GM10847 (cell line): ENCODE results near the gene GASK1B.

Source experiments
- POLR2A ChIP-seq: IDR thresholded peaks from 2 replicates; pipeline ENCODE4 v1.6.1; 2011; ENCODE audit not compliant: insufficient read length; ENCODE audit errors: extremely low read depth

Gene GASK1B

GRCh38 chr4:158172261-158173258 lies at the start of gene GASK1B:
Gene GASK1B (minus strand): TSS chr4:158173025. CDS start chr4:158171375, 1,650 bp downstream.
- no peak for TF ChIP-seq POLR2A

GRCh38 chr4:158219623-158220022 lies 46.8 kb upstream of the GASK1B start:
- no peak for TF ChIP-seq POLR2A

DNA sequence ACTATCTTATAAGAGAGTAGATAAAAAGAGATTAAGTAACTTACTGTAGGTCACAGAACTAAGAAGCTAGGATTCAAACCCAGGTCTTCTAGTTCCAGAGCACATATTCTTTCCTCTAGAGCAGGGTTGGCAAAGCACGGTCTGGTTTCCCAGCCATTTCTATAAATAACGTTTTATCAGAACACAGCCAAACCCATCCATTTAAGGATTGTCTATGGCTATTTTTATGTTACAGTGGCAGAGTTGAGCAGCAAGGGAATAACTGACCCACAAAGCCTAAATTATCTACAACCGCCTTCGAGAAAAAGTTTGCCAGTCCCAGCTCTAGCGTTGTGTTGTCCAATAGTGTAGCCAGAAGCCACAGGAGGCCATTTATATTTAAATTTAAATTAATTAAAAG lies 44.9 kb upstream of the GASK1B start:
- TF ChIP-seq POLR2A: no peak

DNA sequence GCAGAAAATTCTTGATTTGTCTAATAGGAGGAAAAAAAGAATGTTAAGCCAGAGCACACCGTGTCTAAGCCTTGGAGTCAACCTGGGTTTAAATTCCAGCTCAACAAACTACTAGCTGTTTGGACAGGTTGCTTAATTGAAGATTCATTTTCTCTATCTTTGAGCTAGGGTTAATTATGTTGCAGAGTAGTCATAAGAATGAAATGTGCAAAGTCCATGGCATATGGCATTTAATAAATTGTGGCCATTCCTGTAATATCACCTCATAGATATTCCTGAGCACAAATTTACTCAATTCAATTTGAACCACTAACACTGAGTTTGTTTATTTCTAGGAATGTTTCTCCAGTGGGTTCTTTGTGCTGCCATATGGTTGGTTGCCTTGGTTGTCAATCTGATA lies 42.0 kb upstream of the GASK1B start:
- TF ChIP-seq POLR2A: no peak

- no peak for TF ChIP-seq POLR2A
Observed at GRCh38 chr4:158213466-158213865, 40.6 kb upstream of the GASK1B start.

DNA sequence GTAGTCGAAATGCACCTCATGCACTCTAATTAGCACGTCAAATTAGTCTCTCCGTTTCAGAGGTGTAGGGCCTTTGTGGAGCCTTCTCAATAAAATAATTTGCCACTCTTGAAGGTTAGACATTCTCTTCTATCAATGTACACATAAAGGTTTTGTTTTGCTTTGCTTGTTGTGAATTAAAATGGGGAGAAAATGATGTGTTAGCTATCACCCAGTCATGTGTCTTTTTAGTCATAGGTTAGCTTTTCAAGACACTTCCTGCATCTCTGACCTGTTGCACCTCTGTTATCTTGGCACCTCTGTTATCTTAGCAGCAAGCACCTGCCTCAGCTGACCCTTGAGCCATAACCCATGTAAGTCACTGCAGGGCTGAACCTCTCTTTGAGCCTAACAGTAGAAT lies 38.4 kb upstream of the GASK1B start:
- TF ChIP-seq POLR2A: no peak

DNA sequence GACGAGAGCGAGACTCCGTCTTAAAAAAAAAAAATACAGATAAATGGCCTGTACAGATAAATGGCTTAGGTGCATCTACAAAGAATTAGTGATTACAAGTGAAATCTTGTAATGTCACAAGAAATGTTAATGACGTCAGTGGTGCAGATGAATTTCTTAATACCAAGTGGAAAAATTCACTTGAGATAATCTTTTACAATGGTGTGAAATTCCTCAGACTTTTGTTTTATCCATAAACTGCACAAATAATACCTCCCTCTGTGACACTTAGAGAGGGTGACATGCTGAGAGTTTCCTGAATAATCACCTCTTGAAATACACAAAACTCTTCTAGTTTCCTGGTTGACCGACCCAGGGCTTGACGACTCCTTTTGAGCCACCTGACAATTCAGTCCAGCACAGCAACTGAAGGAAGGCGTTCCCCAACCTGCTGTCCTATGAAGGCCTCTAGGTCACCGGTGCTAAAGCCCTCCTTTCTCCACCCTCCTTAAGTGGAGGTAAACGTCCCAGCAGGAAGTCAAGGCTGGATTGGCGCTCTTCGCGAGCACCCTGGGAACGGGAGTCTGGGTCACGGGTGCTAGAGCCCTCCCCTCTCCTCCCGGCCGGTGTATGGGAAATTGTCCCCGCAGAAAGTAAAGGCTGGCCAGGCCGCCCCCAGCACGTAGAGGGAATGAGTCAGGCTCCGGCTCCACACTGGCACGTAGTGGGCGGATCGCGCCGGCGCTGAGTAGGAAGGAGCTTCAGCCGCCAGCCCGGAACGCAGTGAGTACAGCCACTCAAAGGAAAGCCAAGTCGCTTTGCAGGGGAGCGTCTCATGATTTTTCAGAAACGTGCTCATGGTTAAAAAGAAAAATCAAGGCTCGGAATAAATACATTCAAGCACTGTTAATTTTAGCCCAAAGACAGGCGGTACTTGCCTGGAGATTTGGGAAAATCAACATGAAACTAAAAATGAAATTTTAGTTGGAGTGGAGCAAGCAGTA lies 37.3 kb upstream of the GASK1B start, which contains the start of gene TMEM144:
TMEM144 (plus strand) TSS at position 662 of the 983 bp plus-strand sequence. CDS start 2,182 bp downstream, outside the sequence.
- TF ChIP-seq POLR2A: no peak

- TF ChIP-seq POLR2A: no peak
Observed at GRCh38 chr4:158208963-158209640, 36.3 kb upstream of the GASK1B start.

GRCh38 chr4:158203929-158204328 lies 31.1 kb upstream of the GASK1B start:
- no peak for TF ChIP-seq POLR2A

DNA sequence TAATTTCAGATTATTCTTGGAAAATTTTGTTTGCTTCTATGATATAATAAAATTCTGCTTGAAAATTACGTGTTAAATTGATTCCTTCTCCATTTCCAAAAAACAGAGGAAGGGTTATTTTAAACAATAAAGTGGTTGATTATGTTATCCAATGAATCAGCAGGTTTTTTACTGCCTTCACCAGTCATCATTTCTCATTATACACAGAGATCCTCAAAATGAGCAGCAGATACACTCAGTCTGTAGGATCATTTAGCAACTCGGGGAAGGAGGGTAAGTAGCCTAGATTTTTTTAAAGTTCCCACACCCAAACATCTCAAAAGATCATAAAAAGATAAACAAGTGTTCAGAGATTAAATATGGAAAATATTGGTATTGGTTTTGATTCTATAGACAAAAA lies 30.6 kb upstream of the GASK1B start:
- TF ChIP-seq POLR2A: no peak

GRCh38 chr4:158202481-158202880 lies 29.7 kb upstream of the GASK1B start:
- no peak for TF ChIP-seq POLR2A

DNA sequence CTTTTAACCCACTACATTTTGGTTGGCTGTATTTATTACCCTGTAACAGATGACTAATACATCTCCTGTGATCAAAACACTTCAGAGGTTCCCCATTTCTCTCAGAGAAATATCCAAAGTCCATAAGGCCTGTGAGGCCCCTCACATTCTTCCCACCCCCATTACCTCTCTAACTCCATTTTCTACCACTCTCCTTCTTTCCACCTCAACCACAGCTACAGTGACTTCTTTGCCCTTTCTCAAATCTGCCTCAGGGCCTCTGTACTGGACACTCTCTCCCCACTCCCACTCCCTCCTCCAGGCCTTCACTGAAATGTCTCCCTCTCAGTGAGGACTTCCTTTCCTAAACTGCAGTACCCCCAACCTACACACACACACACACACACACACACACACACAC lies 29.1 kb upstream of the GASK1B start:
- no peak for TF ChIP-seq POLR2A

DNA sequence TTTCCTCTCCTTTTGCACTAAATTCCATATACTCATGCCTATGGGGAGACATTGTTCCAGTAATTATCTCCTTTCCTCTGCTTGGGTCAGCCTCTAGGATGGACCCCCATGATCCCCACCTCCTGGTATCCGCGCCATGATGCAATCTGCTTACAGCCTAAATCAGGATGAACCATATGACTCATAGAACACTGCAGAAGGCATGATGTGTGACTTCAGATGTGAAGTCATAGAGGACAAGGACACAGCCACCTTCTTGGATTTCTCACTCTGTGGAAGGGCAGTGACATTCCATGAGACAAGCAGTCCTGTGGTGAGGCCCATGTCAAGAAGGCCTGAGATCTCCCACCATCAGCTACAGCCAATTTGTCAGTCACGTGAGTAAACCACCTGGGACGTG lies 28.5 kb upstream of the GASK1B start:
- TF ChIP-seq POLR2A: no peak

GRCh38 chr4:158200214-158200613 lies 27.4 kb upstream of the GASK1B start:
- no peak for TF ChIP-seq POLR2A
